ENCODE data around the gene OR1J1.

- no peak for TF ChIP-seq CTCF (IDR thresholded peaks at IDR 0.05)
- no peak for TF ChIP-seq POLR2A (IDR thresholded peaks at IDR 0.05)
Measured at GRCh38 chr9:122453677-122454135, 24.0 kb downstream of the OR1J1 start.

Data from uterus (tissue), 2 donors.